Stomach (tissue), 4 donors: ENCODE data around the gene CDC42EP5.

Experiments
- POLR2A ChIP-seq, 4 donors: fragments of 450-650 bp; IDR thresholded peaks; one replicate each; pipeline ENCODE4 v1.6.1; 2016; ENCODE audit warnings: antibody characterized with exemption in 4 of 4, control low read depth in 2 of 4, mild to moderate bottlenecking in 1 of 4, moderate library complexity in 1 of 4
- POLR2AphosphoS5 ChIP-seq, 3 donors: sonication (generic); formaldehyde crosslinking; IDR thresholded peaks; one replicate each; pipeline ENCODE4 v1.6.1; 2016; ENCODE audit warnings: antibody characterized with exemption in 3 of 3
- TF ChIP-seq, protein P1 (sequence below), 7 experiments: fragments of 450-650 bp in 4 of 7; fragments of 200-600 bp in 3 of 7; sonication (generic) in 3 of 7; IDR thresholded peaks; one replicate each; pipeline ENCODE4 v1.5.1; 2016 to 2019; ENCODE audit warnings: antibody characterized with exemption in 7 of 7, control low read depth in 2 of 7, mild to moderate bottlenecking in 1 of 7

DNA sequence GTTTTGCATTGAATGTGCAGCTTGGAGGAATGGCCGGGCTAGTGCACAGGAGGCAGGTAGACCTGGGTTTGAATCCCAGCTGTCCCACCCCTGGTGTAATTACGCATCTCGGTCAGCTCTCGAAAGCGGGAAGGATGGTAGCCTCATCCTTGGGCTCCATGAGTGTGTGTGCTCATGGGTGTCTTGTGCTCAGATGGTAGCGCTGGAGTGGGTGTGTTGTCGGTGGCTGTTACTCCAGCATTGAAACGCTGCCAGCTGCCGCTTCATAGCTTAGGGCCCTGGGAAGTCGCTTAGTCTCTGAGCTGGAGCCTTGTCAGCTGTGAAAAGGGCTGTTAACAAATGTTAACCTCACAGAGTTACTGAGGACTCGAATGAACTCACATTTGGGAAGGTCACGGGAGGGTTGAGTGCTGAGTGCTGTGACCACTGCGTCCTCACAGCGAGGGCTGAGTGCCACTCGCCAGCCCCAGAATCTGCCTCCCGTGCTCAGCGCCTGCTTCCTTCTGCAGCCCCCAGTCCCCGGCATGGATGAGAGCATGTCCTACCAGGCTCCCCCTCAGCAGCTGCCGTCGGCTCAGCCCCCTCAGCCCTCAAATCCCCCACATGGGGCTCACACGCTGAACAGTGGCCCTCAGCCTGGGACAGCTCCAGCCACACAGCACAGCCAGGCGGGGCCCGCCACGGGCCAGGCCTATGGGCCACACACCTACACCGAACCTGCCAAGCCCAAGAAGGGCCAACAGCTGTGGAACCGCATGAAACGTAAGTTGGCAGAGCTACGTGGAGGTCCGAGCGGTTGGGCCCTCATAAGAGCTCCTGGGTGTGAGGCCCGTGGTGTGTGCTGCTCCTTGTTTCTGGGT lies 18.9 kb downstream of the CDC42EP5 start:
- no peak for TF ChIP-seq POLR2A (IDR thresholded peaks at IDR 0.05)
- TF ChIP-seq, protein P1, sequence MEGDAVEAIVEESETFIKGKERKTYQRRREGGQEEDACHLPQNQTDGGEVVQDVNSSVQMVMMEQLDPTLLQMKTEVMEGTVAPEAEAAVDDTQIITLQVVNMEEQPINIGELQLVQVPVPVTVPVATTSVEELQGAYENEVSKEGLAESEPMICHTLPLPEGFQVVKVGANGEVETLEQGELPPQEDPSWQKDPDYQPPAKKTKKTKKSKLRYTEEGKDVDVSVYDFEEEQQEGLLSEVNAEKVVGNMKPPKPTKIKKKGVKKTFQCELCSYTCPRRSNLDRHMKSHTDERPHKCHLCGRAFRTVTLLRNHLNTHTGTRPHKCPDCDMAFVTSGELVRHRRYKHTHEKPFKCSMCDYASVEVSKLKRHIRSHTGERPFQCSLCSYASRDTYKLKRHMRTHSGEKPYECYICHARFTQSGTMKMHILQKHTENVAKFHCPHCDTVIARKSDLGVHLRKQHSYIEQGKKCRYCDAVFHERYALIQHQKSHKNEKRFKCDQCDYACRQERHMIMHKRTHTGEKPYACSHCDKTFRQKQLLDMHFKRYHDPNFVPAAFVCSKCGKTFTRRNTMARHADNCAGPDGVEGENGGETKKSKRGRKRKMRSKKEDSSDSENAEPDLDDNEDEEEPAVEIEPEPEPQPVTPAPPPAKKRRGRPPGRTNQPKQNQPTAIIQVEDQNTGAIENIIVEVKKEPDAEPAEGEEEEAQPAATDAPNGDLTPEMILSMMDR (IDR thresholded peaks at IDR 0.05): no peak
- TF ChIP-seq POLR2AphosphoS5 (IDR thresholded peaks at IDR 0.05): no peak
